ENCODE measurements around the gene RNASEH2A.

- peak; percentile 94 for TF ChIP-seq POLR2A (IDR thresholded peaks at IDR 0.05; ENCODE audit: low read length)
- peak; percentile 92 for TF ChIP-seq GATA1 (IDR thresholded peaks at IDR 0.05; ENCODE audit: low read depth, low read length)
Observed at GRCh38 chr19:12784394-12784870, 22.0 kb upstream of the RNASEH2A start.
